ENCODE measurements around the gene HSPA9.
A peak's percentile ranks its signal among the peaks of the same experiment; 100 is the strongest.

The HSPA9 gene

GRCh38 chr5:138575194-138576015 lies at the start of gene HSPA9:
TSS of gene HSPA9 (minus strand) at chr5:138575401. CDS start at chr5:138575318, 83 bp downstream.
- peak; percentile 99 for DNase-seq (ENCODE audit: low spot score)

- DNase-seq (ENCODE audit: low spot score): no peak
These were observed 47.9 kb upstream of the HSPA9 start for GRCh38 chr5:138623053-138623452.

GRCh38 chr5:138622051-138622450 lies 46.9 kb upstream of the HSPA9 start:
- DNase-seq (ENCODE audit: low spot score): no peak

GRCh38 chr5:138620663-138621224 lies 45.5 kb upstream of the HSPA9 start:
- no peak for DNase-seq (ENCODE audit: low spot score)

GRCh38 chr5:138616508-138616907 lies 41.3 kb upstream of the HSPA9 start:
- no peak for DNase-seq (ENCODE audit: low spot score)

GRCh38 chr5:138615461-138615860 lies 40.3 kb upstream of the HSPA9 start:
- DNase-seq (ENCODE audit: low spot score): no peak

- DNase-seq (ENCODE audit: low spot score): no peak
These were observed 36.5 kb upstream of the HSPA9 start for GRCh38 chr5:138611678-138612218.

- peak; percentile 77 for DNase-seq (ENCODE audit: low spot score)
These were observed 35.9 kb upstream of the HSPA9 start for GRCh38 chr5:138610918-138611677.

- DNase-seq (ENCODE audit: low spot score): no peak
These were observed 35.3 kb upstream of the HSPA9 start for GRCh38 chr5:138610415-138610917.

GRCh38 chr5:138606378-138607064 lies 31.3 kb upstream of the HSPA9 start:
- DNase-seq (ENCODE audit: low spot score): no peak

GRCh38 chr5:138605254-138605972 lies 30.2 kb upstream of the HSPA9 start:
- no peak for DNase-seq (ENCODE audit: low spot score)

GRCh38 chr5:138604176-138604785 lies 29.1 kb upstream of the HSPA9 start:
- DNase-seq (ENCODE audit: low spot score): no peak

- DNase-seq (ENCODE audit: low spot score): no peak
These were observed 28.2 kb upstream of the HSPA9 start for GRCh38 chr5:138603249-138603920.

GRCh38 chr5:138602371-138603000 lies 27.3 kb upstream of the HSPA9 start:
- DNase-seq (ENCODE audit: low spot score): no peak

GRCh38 chr5:138601444-138601843 lies 26.2 kb upstream of the HSPA9 start:
- no peak for DNase-seq (ENCODE audit: low spot score)

- DNase-seq (ENCODE audit: low spot score): no peak
These were observed 25.2 kb upstream of the HSPA9 start for GRCh38 chr5:138600446-138600845.

GRCh38 chr5:138597661-138598400 lies 22.6 kb upstream of the HSPA9 start:
- no peak for DNase-seq (ENCODE audit: low spot score)

- no peak for DNase-seq (ENCODE audit: low spot score)
These were observed 21.1 kb upstream of the HSPA9 start for GRCh38 chr5:138596105-138596881.

All from globus pallidus (tissue), 1 donor.